A673 (cell line): ENCODE measurements around the gene TSHZ1.

Source experiments
- EZH2 ChIP-seq: fragments of 200-600 bp; sonication (generic); IDR thresholded peaks from 2 replicates; pipeline ENCODE4 v1.6.1; 2017; ENCODE audit warnings: borderline replicate concordance, low read depth, mild to moderate bottlenecking, mixed read lengths, antibody characterized with exemption, low read length; ENCODE audit not compliant: poor library complexity, severe bottlenecking
- TF ChIP-seq, protein P1 (sequence below): fragments of 300-800, 200-600 bp; sonication (generic); conservative IDR thresholded peaks from 2 replicates; pipeline ENCODE4 v1.5.1; 2017; ENCODE audit warnings: low read depth, mild to moderate bottlenecking, antibody characterized with exemption, low read length, moderate library complexity, mixed read lengths

DNA sequence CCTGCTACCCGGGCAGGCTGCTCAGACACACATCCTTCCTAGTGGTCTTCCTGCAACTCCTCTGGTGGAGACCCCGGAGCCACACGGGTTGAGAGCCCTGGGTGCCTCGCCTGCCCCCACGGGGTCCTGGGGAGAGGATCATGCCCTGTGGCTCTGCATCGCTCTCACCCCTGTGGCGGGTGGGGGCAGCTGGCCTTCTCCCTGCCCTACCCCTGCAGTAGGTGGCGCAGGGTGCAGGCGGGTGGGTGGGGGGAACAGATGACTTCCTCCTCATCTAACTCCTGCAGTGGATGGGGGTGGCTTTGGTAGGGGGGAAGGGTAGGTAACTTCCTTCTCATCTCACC lies 38.5 kb downstream of the TSHZ1 start:
- TF ChIP-seq, protein P1, sequence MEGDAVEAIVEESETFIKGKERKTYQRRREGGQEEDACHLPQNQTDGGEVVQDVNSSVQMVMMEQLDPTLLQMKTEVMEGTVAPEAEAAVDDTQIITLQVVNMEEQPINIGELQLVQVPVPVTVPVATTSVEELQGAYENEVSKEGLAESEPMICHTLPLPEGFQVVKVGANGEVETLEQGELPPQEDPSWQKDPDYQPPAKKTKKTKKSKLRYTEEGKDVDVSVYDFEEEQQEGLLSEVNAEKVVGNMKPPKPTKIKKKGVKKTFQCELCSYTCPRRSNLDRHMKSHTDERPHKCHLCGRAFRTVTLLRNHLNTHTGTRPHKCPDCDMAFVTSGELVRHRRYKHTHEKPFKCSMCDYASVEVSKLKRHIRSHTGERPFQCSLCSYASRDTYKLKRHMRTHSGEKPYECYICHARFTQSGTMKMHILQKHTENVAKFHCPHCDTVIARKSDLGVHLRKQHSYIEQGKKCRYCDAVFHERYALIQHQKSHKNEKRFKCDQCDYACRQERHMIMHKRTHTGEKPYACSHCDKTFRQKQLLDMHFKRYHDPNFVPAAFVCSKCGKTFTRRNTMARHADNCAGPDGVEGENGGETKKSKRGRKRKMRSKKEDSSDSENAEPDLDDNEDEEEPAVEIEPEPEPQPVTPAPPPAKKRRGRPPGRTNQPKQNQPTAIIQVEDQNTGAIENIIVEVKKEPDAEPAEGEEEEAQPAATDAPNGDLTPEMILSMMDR, result no peak
- no peak for TF ChIP-seq EZH2
